H4 (cell line): ENCODE data around the gene KCNQ1OT1. TPM values are rescaled to one million over a fixed set of nuclear protein-coding genes. Genes with fewer than 3 reads are reported as not detected.

ENCODE experiments used
- DNase-seq: peaks from one replicate; pipeline ENCODE4 v3.0.0-alpha.2; 2015; ENCODE audit warnings: low spot score
- total RNA-seq: library from RNA; depleted of rRNA; stranded (reverse); fragments of >200 nt; shearing (Covaris generic); gene quantifications from 2 replicates; pipeline ENCODE4 v1.2.3, GENCODE V29; 2014

The KCNQ1OT1 gene
- total RNA-seq, 1 experiment from 2014 or later, result 0.17 TPM

GRCh38 chr11:2721210-2721916, 21.6 kb upstream of the KCNQ1OT1 start:
- no peak for DNase-seq

GRCh38 chr11:2719831-2720590, 20.2 kb upstream of the KCNQ1OT1 start:
- no peak for DNase-seq

- no peak for DNase-seq
Observed at GRCh38 chr11:2718817-2719438, 19.1 kb upstream of the KCNQ1OT1 start.

- DNase-seq, result no peak
Observed at GRCh38 chr11:2717561-2718325, 17.9 kb upstream of the KCNQ1OT1 start.

GRCh38 chr11:2716376-2717095, 16.7 kb upstream of the KCNQ1OT1 start:
- DNase-seq, result no peak

- no peak for DNase-seq
Observed at GRCh38 chr11:2715716-2716350, 16.0 kb upstream of the KCNQ1OT1 start.

GRCh38 chr11:2714871-2715270, 15.1 kb upstream of the KCNQ1OT1 start:
- no peak for DNase-seq

- no peak for DNase-seq
Observed at GRCh38 chr11:2714463-2714800, 14.6 kb upstream of the KCNQ1OT1 start.

- no peak for DNase-seq
Observed at GRCh38 chr11:2713661-2714462, 14.1 kb upstream of the KCNQ1OT1 start.

GRCh38 chr11:2713094-2713493, 13.3 kb upstream of the KCNQ1OT1 start:
- DNase-seq, result no peak

GRCh38 chr11:2711161-2711560, 11.4 kb upstream of the KCNQ1OT1 start:
- DNase-seq, result no peak

- DNase-seq, result no peak
Observed at GRCh38 chr11:2709429-2709828, 9.6 kb upstream of the KCNQ1OT1 start.

GRCh38 chr11:2708757-2709281, 9.0 kb upstream of the KCNQ1OT1 start:
- no peak for DNase-seq

- DNase-seq, result no peak
Observed at GRCh38 chr11:2708151-2708581, 8.4 kb upstream of the KCNQ1OT1 start.

GRCh38 chr11:2707736-2708135, 7.9 kb upstream of the KCNQ1OT1 start:
- DNase-seq, result no peak

- DNase-seq, result no peak
Observed at GRCh38 chr11:2706321-2706720, 6.5 kb upstream of the KCNQ1OT1 start.

GRCh38 chr11:2704896-2705606, 5.3 kb upstream of the KCNQ1OT1 start:
- DNase-seq, result no peak

- DNase-seq, result no peak
Observed at GRCh38 chr11:2704356-2704755, 4.6 kb upstream of the KCNQ1OT1 start.
